ENCODE measurements around the gene MTARC1.

Gene MTARC1

GRCh38 chr1:220786337-220787068, at the start of gene MTARC1:
MTARC1 (plus strand) TSS chr1:220786913; CDS start chr1:220786945, 32 bp downstream.
- peak; percentile 52 for DNase-seq

- DNase-seq, result no peak
These were observed 45.4 kb upstream of the MTARC1 start for GRCh38 chr1:220741349-220741748.

GRCh38 chr1:220741825-220742224, 44.9 kb upstream of the MTARC1 start:
- no peak for DNase-seq

GRCh38 chr1:220742520-220742919, 44.2 kb upstream of the MTARC1 start:
- DNase-seq, result no peak

- DNase-seq, result no peak
These were observed 39.9 kb upstream of the MTARC1 start for GRCh38 chr1:220746851-220747250.

- no peak for DNase-seq
These were observed 39.1 kb upstream of the MTARC1 start for GRCh38 chr1:220747437-220748088.

GRCh38 chr1:220748089-220748934, 38.4 kb upstream of the MTARC1 start, which contains the start of gene MTARC2:
MTARC2 (plus strand) TSS chr1:220748322; CDS start chr1:220748532, 210 bp downstream.
- peak; percentile 41 for DNase-seq

- DNase-seq, result no peak
These were observed 37.8 kb upstream of the MTARC1 start for GRCh38 chr1:220748936-220749335.

- DNase-seq, result peak; percentile 63
These were observed 36.6 kb upstream of the MTARC1 start for GRCh38 chr1:220750131-220750515.

- no peak for DNase-seq
These were observed 35.6 kb upstream of the MTARC1 start for GRCh38 chr1:220751111-220751510.

- DNase-seq, result no peak
These were observed 32.3 kb upstream of the MTARC1 start for GRCh38 chr1:220754212-220754917.

- no peak for DNase-seq
These were observed 31.8 kb upstream of the MTARC1 start for GRCh38 chr1:220754918-220755295.

- no peak for DNase-seq
These were observed 31.4 kb upstream of the MTARC1 start for GRCh38 chr1:220755309-220755708.

- DNase-seq, result no peak
These were observed 29.3 kb upstream of the MTARC1 start for GRCh38 chr1:220757441-220757840.

GRCh38 chr1:220759147-220759546, 27.6 kb upstream of the MTARC1 start:
- no peak for DNase-seq

GRCh38 chr1:220761688-220762427, 24.9 kb upstream of the MTARC1 start:
- DNase-seq, result no peak

- no peak for DNase-seq
These were observed 22.0 kb upstream of the MTARC1 start for GRCh38 chr1:220764757-220765156.

- no peak for DNase-seq
These were observed 19.2 kb upstream of the MTARC1 start for GRCh38 chr1:220767312-220768125.

GRCh38 chr1:220768126-220768601, 18.5 kb upstream of the MTARC1 start:
- no peak for DNase-seq

- DNase-seq, result no peak
These were observed 17.5 kb upstream of the MTARC1 start for GRCh38 chr1:220769205-220769604.

All from NCI-H1048 (cell line).